Muscle of leg (tissue), 9 donors: ENCODE measurements around the gene ZFY. TPM values are rescaled to one million over a fixed set of nuclear protein-coding genes. Genes with fewer than 3 reads are reported as not detected.

Source experiments
- polyA plus RNA-seq, 8 donors: library from polyadenylated mRNA; unstranded; fragments of 120-200 nt; gene quantifications; one replicate each; pipeline versions ENCODE4 v1.2.1 to v1.2.3, GENCODE V29; 2013; ENCODE audit warnings: inconsistent platforms in 1 of 8, low replicate concordance in 1 of 8; ENCODE audit not compliant: insufficient read length in 8 of 8, insufficient read depth in 1 of 8
- total RNA-seq: library from RNA; stranded (reverse); fragments of 120-200 nt; gene quantifications from one replicate; pipeline ENCODE4 v1.2.4, GENCODE V29; 2013

ZFY gene
- total and polyA plus RNA-seq, 9 donors, result 6.8 to 11.6 (median 10.3) TPM; not detected in 1

Other genes with a start within 250 kb of the ZFY start
- not detected for gene SRY, start 147.7 kb upstream of the ZFY start, total RNA-seq
- gene SRY, start 147.7 kb upstream of the ZFY start, polyA plus RNA-seq, result under 1 TPM in 2 of 8 donors, not detected in 6; 0.17 to 0.30 TPM
- not detected for gene RPS4Y1, start 93.8 kb upstream of the ZFY start, total RNA-seq
- gene RPS4Y1, start 93.8 kb upstream of the ZFY start, polyA plus RNA-seq, result 100 to 1,000 TPM; 577 to 742 (median 651) TPM